Upper lobe of left lung (tissue), 4 donors: ENCODE results near the gene CDH13.

ENCODE experiments used
- POLR2A ChIP-seq, 4 donors: fragments of 450-650 bp; IDR thresholded peaks; one replicate each; pipeline ENCODE4 v1.5.1; 2016 to 2017; ENCODE audit warnings: antibody characterized with exemption in 4 of 4, mild to moderate bottlenecking in 2 of 4
- POLR2AphosphoS5 ChIP-seq, 2 donors: sonication (generic); formaldehyde crosslinking; IDR thresholded peaks; one replicate each; pipeline ENCODE4 v1.5.1; 2017; ENCODE audit warnings: antibody characterized with exemption in 2 of 2

GRCh38 chr16:83404261-83404660, 777.5 kb downstream of the CDH13 start:
- TF ChIP-seq POLR2A (IDR thresholded peaks at IDR 0.05) (no peak), POLR2AphosphoS5 (IDR thresholded peaks at IDR 0.05) (no peak)
